Measurements from ENCODE around the gene COL25A1.

Gene COL25A1

GRCh38 chr4:109302361-109303139 lies at the start of gene COL25A1:
Gene COL25A1, minus strand, starts transcription at chr4:109302658.
- peak; percentile 26 for DNase-seq

GRCh38 chr4:109350121-109350520 lies 47.7 kb upstream of the COL25A1 start:
- DNase-seq = no peak

- no peak for DNase-seq
Observed at GRCh38 chr4:109334129-109335105, 32.0 kb upstream of the COL25A1 start.

- no peak for DNase-seq
Observed at GRCh38 chr4:109332926-109333464, 30.5 kb upstream of the COL25A1 start.

GRCh38 chr4:109327641-109328040 lies 25.2 kb upstream of the COL25A1 start:
- no peak for DNase-seq

- no peak for DNase-seq
Observed at GRCh38 chr4:109325698-109326097, 23.2 kb upstream of the COL25A1 start.

- DNase-seq = no peak
Observed at GRCh38 chr4:109323348-109323747, 20.9 kb upstream of the COL25A1 start.

GRCh38 chr4:109321232-109321631 lies 18.8 kb upstream of the COL25A1 start:
- DNase-seq = no peak

GRCh38 chr4:109319684-109320083 lies 17.2 kb upstream of the COL25A1 start:
- DNase-seq = no peak

GRCh38 chr4:109319156-109319555 lies 16.7 kb upstream of the COL25A1 start:
- DNase-seq = no peak

GRCh38 chr4:109315818-109316217 lies 13.4 kb upstream of the COL25A1 start:
- no peak for DNase-seq

GRCh38 chr4:109315341-109315740 lies 12.9 kb upstream of the COL25A1 start:
- DNase-seq = no peak

- no peak for DNase-seq
Observed at GRCh38 chr4:109313168-109314133, 11.0 kb upstream of the COL25A1 start.

- DNase-seq = no peak
Observed at GRCh38 chr4:109303140-109303496, 660 bp upstream of the COL25A1 start.

- DNase-seq = no peak
Observed at GRCh38 chr4:109301651-109302360, 652 bp downstream of the COL25A1 start.

GRCh38 chr4:109298279-109299010 lies 4.0 kb downstream of the COL25A1 start:
- peak; percentile 24 for DNase-seq

GRCh38 chr4:109296527-109296926 lies 5.9 kb downstream of the COL25A1 start:
- DNase-seq = no peak

- no peak for DNase-seq
Observed at GRCh38 chr4:109295081-109295480, 7.4 kb downstream of the COL25A1 start.

GRCh38 chr4:109294468-109295020 lies 7.9 kb downstream of the COL25A1 start:
- DNase-seq = no peak

GRCh38 chr4:109294006-109294405 lies 8.5 kb downstream of the COL25A1 start:
- DNase-seq = no peak

Measured in NCI-H748 treated with DMSO at 0.1 percent for 48 hours (cell line).